Hepatocyte (in vitro differentiated cells): ENCODE measurements around the gene CCDC150. TPM values are rescaled to one million over a fixed set of nuclear protein-coding genes. Genes with fewer than 3 reads are reported as not detected.

ENCODE experiments used
- DNase-seq: peaks from one replicate; pipeline ENCODE4 v3.0.0-alpha.2; 2016; ENCODE audit warnings: low spot score
- H2AFZ ChIP-seq: fragments of 200-600 bp; sonication (generic); 2 replicates; pipeline ENCODE4 v1.6.0; 2016; ENCODE audit warnings: antibody characterized with exemption, mild to moderate bottlenecking
- H3K27ac ChIP-seq: fragments of 200-600 bp; sonication (generic); 2 replicates; pipeline ENCODE4 v1.5.1; 2016; ENCODE audit warnings: mild to moderate bottlenecking
- H3K27me3 ChIP-seq: fragments of 200-600 bp; sonication (generic); 2 replicates; pipeline ENCODE4 v1.6.1; 2016
- H3K36me3 ChIP-seq: fragments of 200-600 bp; sonication (generic); replicated peaks from 2 replicates; pipeline ENCODE4 v1.5.1; 2016; ENCODE audit warnings: low read depth; ENCODE audit not compliant: insufficient read depth
- H3K4me1 ChIP-seq: fragments of 200-600 bp; sonication (generic); 2 replicates; pipeline ENCODE4 v1.5.1; 2016; ENCODE audit warnings: mild to moderate bottlenecking, moderate library complexity; ENCODE audit not compliant: insufficient read depth
- H3K4me2 ChIP-seq: fragments of 200-600 bp; sonication (generic); 2 replicates; pipeline ENCODE4 v1.6.0; 2016
- H3K4me3 ChIP-seq: fragments of 200-600 bp; sonication (generic); 2 replicates; pipeline ENCODE4 v1.5.1; 2016; ENCODE audit warnings: mild to moderate bottlenecking
- H3K79me2 ChIP-seq: fragments of 200-600 bp; sonication (generic); 2 replicates; pipeline ENCODE4 v1.6.0; 2017; ENCODE audit warnings: mild to moderate bottlenecking
- H3K9me2 ChIP-seq: fragments of 200-600 bp; sonication (generic); replicated peaks from 2 replicates; pipeline ENCODE4 v1.6.0; 2017; ENCODE audit warnings: mild to moderate bottlenecking; ENCODE audit not compliant: insufficient read depth
- H3K9me3 ChIP-seq: fragments of 200-600 bp; sonication (generic); 2 replicates; pipeline ENCODE4 v1.5.1; 2016; ENCODE audit warnings: low read depth, mild to moderate bottlenecking
- H4K20me1 ChIP-seq: fragments of 200-600 bp; sonication (generic); 2 replicates; pipeline ENCODE4 v1.6.0; 2016; ENCODE audit warnings: mild to moderate bottlenecking; ENCODE audit not compliant: insufficient read depth, poor library complexity, severe bottlenecking
- CTCF ChIP-seq: fragments of 200-600 bp; sonication (generic); IDR thresholded peaks from 2 replicates; pipeline ENCODE4 v1.5.1; 2016; ENCODE audit warnings: antibody characterized with exemption, mild to moderate bottlenecking; ENCODE audit not compliant: poor library complexity
- EZH2 ChIP-seq: fragments of 200-600 bp; sonication (generic); IDR thresholded peaks from 2 replicates; pipeline ENCODE4 v1.6.1; 2016; ENCODE audit warnings: antibody characterized with exemption, mild to moderate bottlenecking, borderline replicate concordance
- EZH2phosphoT487 ChIP-seq: fragments of 200-600 bp; sonication (generic); IDR thresholded peaks from one replicate; pipeline ENCODE4 v1.6.1; 2018; ENCODE audit warnings: antibody characterized with exemption, mild to moderate bottlenecking, low read depth, moderate library complexity; ENCODE audit not compliant: unreplicated experiment, severe bottlenecking
- WGBS: methylation state at CpG from one replicate; pipeline ENCODE4 v1.1.6; 2016; ENCODE audit warnings: low lambda C conversion rate; ENCODE audit errors: missing lambda C conversion rate; 5-methylcytosine and 5-hydroxymethylcytosine counted together
- polyA plus RNA-seq: library from polyadenylated mRNA; unstranded; fragments of >200 nt; fragmentation: Nextera tagmentation; extraction: Ambion mirVana; gene quantifications from 2 replicates; pipeline ENCODE4 v1.2.1, GENCODE V29; 2016
- total RNA-seq: library from RNA; depleted of rRNA; stranded (reverse); fragments of >200 nt; gene quantifications from 2 replicates; pipeline ENCODE4 v1.2.3, GENCODE V29; 2014

Gene CCDC150
- total and polyA plus RNA-seq, 2 experiments from 2014 or later = 6.2 to 6.6 TPM

- Histone ChIP-seq H3K4me3 (no peak overlapping the region), H3K9me3 (no peaks in the 10 kb centered on the region), H3K4me2 (no peak overlapping the region), H4K20me1 (no peaks in the 10 kb centered on the region), H3K4me1 (no peaks in the 10 kb centered on the region), H3K27ac (no peak overlapping the region), H3K27me3 (no peaks in the 10 kb centered on the region), H3K36me3 (no peaks in the 10 kb centered on the region), H3K9me2 (no peaks in the 10 kb centered on the region), H3K79me2 (no peaks in the 10 kb centered on the region), H2AFZ (no peak overlapping the region)
- TF ChIP-seq EZH2phosphoT487 (no peak), EZH2 (no peak), CTCF (no peak)
- DNase-seq = no peak
Measured at GRCh38 chr2:196711625-196712024, 72.1 kb downstream of the CCDC150 start.

GRCh38 chr2:196712867-196713266, 73.4 kb downstream of the CCDC150 start:
- Histone ChIP-seq H3K4me3 (no peak overlapping the region), H3K9me3 (no peaks in the 10 kb centered on the region), H3K4me2 (no peak overlapping the region), H3K27ac (no peak overlapping the region), H4K20me1 (no peaks in the 10 kb centered on the region), H3K27me3 (no peaks in the 10 kb centered on the region), H3K79me2 (no peaks in the 10 kb centered on the region), H3K4me1 (no peaks in the 10 kb centered on the region), H3K36me3 (no peaks in the 10 kb centered on the region), H3K9me2 (no peaks in the 10 kb centered on the region), H2AFZ (no peak overlapping the region)
- TF ChIP-seq EZH2 = no peak
- TF ChIP-seq EZH2phosphoT487 = no peak
- no peak for TF ChIP-seq CTCF
- no peak for DNase-seq
- 96% methylated on average over 2 of the region's 2 CpGs for WGBS

GRCh38 chr2:196718419-196719109, 79.0 kb downstream of the CCDC150 start:
- no peaks in the 10 kb centered on the region for H3K9me3 ChIP-seq
- TF ChIP-seq EZH2 (no peak), CTCF (no peak), EZH2phosphoT487 (no peak)
- peak overlapping the region; percentile 59 for H3K4me2 ChIP-seq
- H2AFZ ChIP-seq = no peak overlapping the region
- no peaks in the 10 kb centered on the region for H3K9me2 ChIP-seq
- H4K20me1 ChIP-seq = no peaks in the 10 kb centered on the region
- peak overlapping the region; percentile 31 for H3K27ac ChIP-seq
- peaks cover 7% of the 10 kb centered on the region for H3K4me1 ChIP-seq
- DNase-seq = no peak
- no peaks in the 10 kb centered on the region for H3K36me3 ChIP-seq
- no peaks in the 10 kb centered on the region for H3K27me3 ChIP-seq
- no peak overlapping the region for H3K4me3 ChIP-seq
- H3K79me2 ChIP-seq = no peaks in the 10 kb centered on the region
- WGBS = 61% methylated on average over 6 of the region's 6 CpGs
